ENCODE results near the gene RANBP6. TPM values are rescaled to one million over a fixed set of nuclear protein-coding genes. Genes with fewer than 3 reads are reported as not detected.

RANBP6 gene
- total and polyA plus RNA-seq, 2 donors (not counting 1 experiment from before 2014, with no cell fraction given): 14.2 to 24.9 TPM

GRCh38 chr9:6051511-6051950 lies 36.1 kb upstream of the RANBP6 start:
- Histone ChIP-seq H2AFZ (ENCODE audit: low read length) (no peak overlapping the region), H3K36me3 (ENCODE audit: control insufficient read depth, insufficient read depth, low read length) (no peaks in the 10 kb centered on the region), H3K4me1 (ENCODE audit: control insufficient read depth, extremely low read depth, insufficient read depth, low read length) (no peaks in the 10 kb centered on the region), H3K27me3 (ENCODE audit: control insufficient read depth, insufficient read depth, low read length) (no peaks in the 10 kb centered on the region), H3K9ac (ENCODE audit: insufficient read depth, low read length) (no peak overlapping the region), H3K9me3 (ENCODE audit: control insufficient read depth, insufficient read depth, low read depth, low read length) (no peaks in the 10 kb centered on the region), H4K20me1 (ENCODE audit: control insufficient read depth, extremely low read depth, insufficient read depth, low read length) (no peaks in the 10 kb centered on the region), H3K4me2 (ENCODE audit: extremely low read depth, insufficient read depth, low read length) (no peak overlapping the region), H3K27ac (ENCODE audit: insufficient read depth, low read length) (no peak overlapping the region), H3K4me3 (replicated peaks in 1 of 4; ENCODE audit: control extremely low read depth in 1 of 4, insufficient read depth in 1 of 4, low read depth in 3 of 4, low read length in 4 of 4) (no peak overlapping the region), H3K79me2 (ENCODE audit: control insufficient read depth, insufficient read depth, low read length) (no peaks in the 10 kb centered on the region)
- TF ChIP-seq CTCF (conservative IDR thresholded peaks at IDR 0.05 in 1 of 2, IDR thresholded peaks at IDR 0.05 in 1 of 2; ENCODE audit: low read depth in 1 of 2, low read length in 2 of 2): no peak
- TF ChIP-seq EZH2 (IDR thresholded peaks at IDR 0.05; ENCODE audit: low read length, missing control alignments): no peak
- no peak for DNase-seq (ENCODE audit: low read depth in 2 of 2)

GRCh38 chr9:6049798-6050197 lies 34.4 kb upstream of the RANBP6 start:
- DNase-seq (ENCODE audit: low read depth in 2 of 2): no peak
- peaks cover 7% of the 10 kb centered on the region for H3K27me3 ChIP-seq (ENCODE audit: control insufficient read depth, insufficient read depth, low read length)

DNA sequence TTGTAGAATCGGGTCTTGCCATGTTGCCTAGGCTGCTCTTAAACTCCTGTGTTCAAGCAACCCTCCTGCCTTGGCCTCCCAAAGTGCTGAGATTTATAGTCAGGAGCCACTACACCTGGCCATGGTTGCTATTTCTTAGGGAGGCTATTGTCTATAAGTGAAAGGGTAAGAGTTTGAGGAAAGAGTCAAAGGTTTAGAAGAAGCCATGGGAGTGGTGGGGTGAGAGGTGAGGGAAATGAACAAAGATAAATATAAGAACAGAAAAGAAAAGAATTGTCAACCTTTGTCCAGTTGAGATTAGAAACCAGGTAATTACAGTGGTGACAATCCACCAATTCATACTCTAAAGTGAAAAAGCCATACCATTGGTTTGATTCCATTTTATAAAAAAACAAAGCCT lies 32.6 kb upstream of the RANBP6 start:
- Histone ChIP-seq H3K9me3 (ENCODE audit: control insufficient read depth, insufficient read depth, low read depth, low read length) (no peaks in the 10 kb centered on the region), H3K4me3 (replicated peaks in 1 of 4; ENCODE audit: control extremely low read depth in 1 of 4, insufficient read depth in 1 of 4, low read depth in 3 of 4, low read length in 4 of 4) (no peak overlapping the region), H3K27me3 (ENCODE audit: control insufficient read depth, insufficient read depth, low read length) (peaks cover 7% of the 10 kb centered on the region), H3K4me2 (ENCODE audit: extremely low read depth, insufficient read depth, low read length) (no peak overlapping the region), H3K79me2 (ENCODE audit: control insufficient read depth, insufficient read depth, low read length) (no peaks in the 10 kb centered on the region), H2AFZ (ENCODE audit: low read length) (no peak overlapping the region), H3K4me1 (ENCODE audit: control insufficient read depth, extremely low read depth, insufficient read depth, low read length) (no peaks in the 10 kb centered on the region), H3K27ac (ENCODE audit: insufficient read depth, low read length) (no peak overlapping the region), H3K36me3 (ENCODE audit: control insufficient read depth, insufficient read depth, low read length) (no peaks in the 10 kb centered on the region), H3K9ac (ENCODE audit: insufficient read depth, low read length) (no peak overlapping the region), H4K20me1 (ENCODE audit: control insufficient read depth, extremely low read depth, insufficient read depth, low read length) (no peaks in the 10 kb centered on the region)
- no peak for DNase-seq (ENCODE audit: low read depth in 2 of 2)
- TF ChIP-seq CTCF (conservative IDR thresholded peaks at IDR 0.05 in 1 of 2, IDR thresholded peaks at IDR 0.05 in 1 of 2; ENCODE audit: low read depth in 1 of 2, low read length in 2 of 2) (no peak), EZH2 (IDR thresholded peaks at IDR 0.05; ENCODE audit: low read length, missing control alignments) (no peak)

More at GRCh38 chr9:6049798-6050197, 34.4 kb upstream of the RANBP6 start:
- Histone ChIP-seq H4K20me1 (ENCODE audit: control insufficient read depth, extremely low read depth, insufficient read depth, low read length) (no peaks in the 10 kb centered on the region), H3K4me2 (ENCODE audit: extremely low read depth, insufficient read depth, low read length) (no peak overlapping the region), H2AFZ (ENCODE audit: low read length) (no peak overlapping the region), H3K4me1 (ENCODE audit: control insufficient read depth, extremely low read depth, insufficient read depth, low read length) (no peaks in the 10 kb centered on the region), H3K9ac (ENCODE audit: insufficient read depth, low read length) (no peak overlapping the region), H3K79me2 (ENCODE audit: control insufficient read depth, insufficient read depth, low read length) (no peaks in the 10 kb centered on the region), H3K36me3 (ENCODE audit: control insufficient read depth, insufficient read depth, low read length) (no peaks in the 10 kb centered on the region), H3K9me3 (ENCODE audit: control insufficient read depth, insufficient read depth, low read depth, low read length) (no peaks in the 10 kb centered on the region), H3K4me3 (replicated peaks in 1 of 4; ENCODE audit: control extremely low read depth in 1 of 4, insufficient read depth in 1 of 4, low read depth in 3 of 4, low read length in 4 of 4) (no peak overlapping the region), H3K27ac (ENCODE audit: insufficient read depth, low read length) (no peak overlapping the region)
- TF ChIP-seq CTCF (conservative IDR thresholded peaks at IDR 0.05 in 1 of 2, IDR thresholded peaks at IDR 0.05 in 1 of 2; ENCODE audit: low read depth in 1 of 2, low read length in 2 of 2): peak; percentile 15 to 25
- TF ChIP-seq EZH2 (IDR thresholded peaks at IDR 0.05; ENCODE audit: low read length, missing control alignments): no peak
